Fibroblast of lung (primary cell): Measurements from ENCODE around the gene ESPN. TPM values are rescaled to one million over a fixed set of nuclear protein-coding genes. Genes with fewer than 3 reads are reported as not detected.

Experiments
- DNase-seq, 2 donors: peaks; one replicate each; pipeline versions ENCODE4 v3.0.0 to v3.0.0-alpha.2; 2010; ENCODE audit warnings: low read depth in 2 of 2
- H2AFZ ChIP-seq: 2 replicates; pipeline ENCODE4 v1.5.1; 2012; ENCODE audit warnings: low read length, control low read depth, inconsistent platforms
- H3K27ac ChIP-seq: 2 replicates; pipeline ENCODE4 v1.5.1; 2011; ENCODE audit warnings: low read length, control low read depth; ENCODE audit not compliant: insufficient read depth
- H3K27me3 ChIP-seq: 2 replicates; pipeline ENCODE4 v1.5.1; 2011; ENCODE audit warnings: mild to moderate bottlenecking, low read length; ENCODE audit not compliant: control insufficient read depth, insufficient read depth
- H3K36me3 ChIP-seq: 2 replicates; pipeline ENCODE4 v1.5.1; 2011; ENCODE audit warnings: low read length; ENCODE audit not compliant: control insufficient read depth, insufficient read depth
- H3K4me1 ChIP-seq: 2 replicates; pipeline ENCODE4 v1.5.1; 2011; ENCODE audit warnings: low read length; ENCODE audit not compliant: control insufficient read depth, insufficient read depth; ENCODE audit errors: extremely low read depth
- H3K4me2 ChIP-seq: 2 replicates; pipeline ENCODE4 v1.5.1; 2011; ENCODE audit warnings: low read length, control low read depth; ENCODE audit not compliant: insufficient read depth; ENCODE audit errors: extremely low read depth
- H3K4me3 ChIP-seq, 4 experiments: fragments of 200-600 bp in 1 of 4; sonication (generic) in 1 of 4; replicated peaks in 1 of 4; 2 replicates each; pipeline ENCODE4 v1.5.1; 2011 to 2016; ENCODE audit warnings: low read length in 4 of 4, low read depth in 3 of 4, mild to moderate bottlenecking in 3 of 4, control low read depth in 2 of 4, inconsistent platforms in 1 of 4, mixed read lengths in 1 of 4; ENCODE audit not compliant: insufficient read depth in 1 of 4; ENCODE audit errors: control extremely low read depth in 1 of 4
- H3K79me2 ChIP-seq: 2 replicates; pipeline ENCODE4 v1.5.1; 2012; ENCODE audit warnings: mild to moderate bottlenecking, low read length, inconsistent platforms; ENCODE audit not compliant: control insufficient read depth, insufficient read depth
- H3K9ac ChIP-seq: 2 replicates; pipeline ENCODE4 v1.5.1; 2011; ENCODE audit warnings: mild to moderate bottlenecking, low read length, control low read depth; ENCODE audit not compliant: insufficient read depth
- H3K9me3 ChIP-seq: 2 replicates; pipeline ENCODE4 v1.5.1; 2012; ENCODE audit warnings: low read depth, low read length; ENCODE audit not compliant: control insufficient read depth, insufficient read depth
- H4K20me1 ChIP-seq: 2 replicates; pipeline ENCODE4 v1.5.1; 2011; ENCODE audit warnings: low read length; ENCODE audit not compliant: control insufficient read depth, insufficient read depth; ENCODE audit errors: extremely low read depth
- CTCF ChIP-seq, 2 donors: IDR thresholded peaks in 1 of 2; conservative IDR thresholded peaks in 1 of 2; 1 replicate in 1 of 2; 2 replicates in 1 of 2; pipeline ENCODE4 v1.5.1; 2011 to 2012; ENCODE audit warnings: low read length in 2 of 2, control low read depth in 1 of 2, inconsistent platforms in 1 of 2, low read depth in 1 of 2, mild to moderate bottlenecking in 1 of 2
- EZH2 ChIP-seq: IDR thresholded peaks from 2 replicates; pipeline ENCODE4 v1.5.1; 2012; ENCODE audit warnings: low read length, control low read depth, mild to moderate bottlenecking; ENCODE audit errors: missing control alignments
- polyA plus RNA-seq, 2 donors: library from polyadenylated mRNA; depleted of rRNA in 1 of 2; stranded (reverse) in 1 of 2; unstranded in 1 of 2; fragments of >200 nt; gene quantifications; 2 replicates each; pipeline ENCODE4 v1.2.1, GENCODE V29; 2011 to 2012; ENCODE audit warnings: missing spikeins in 1 of 2
- total RNA-seq: library from RNA; depleted of rRNA; stranded (reverse); fragments of >200 nt; gene quantifications from 2 replicates; pipeline ENCODE4 v1.2.1, GENCODE V29; 2014

Gene ESPN
- total and polyA plus RNA-seq, 2 donors (not counting 1 experiment from before 2014, with no cell fraction given), result not detected

- TF ChIP-seq CTCF (conservative IDR thresholded peaks at IDR 0.05 in 1 of 2, IDR thresholded peaks at IDR 0.05 in 1 of 2; ENCODE audit: low read depth in 1 of 2, low read length in 2 of 2) (peak; percentile 24 to 58), EZH2 (no peak)
- Histone ChIP-seq H3K4me1 (no peaks in the 10 kb centered on the region), H3K27ac (no peak overlapping the region), H3K9me3 (no peaks in the 10 kb centered on the region), H2AFZ (no peak overlapping the region), H3K4me2 (no peak overlapping the region), H4K20me1 (no peaks in the 10 kb centered on the region), H3K4me3 (no peak overlapping the region), H3K36me3 (no peaks in the 10 kb centered on the region), H3K27me3 (peaks cover 55% of the 10 kb centered on the region), H3K79me2 (no peaks in the 10 kb centered on the region), H3K9ac (no peak overlapping the region)
- peak in 1 of 2 donors; percentile 68 for DNase-seq
Observed at GRCh38 chr1:6423321-6423999, 1.1 kb upstream of the ESPN start.

GRCh38 chr1:6424000-6424565 is 493 bp upstream of the ESPN start:
- no peaks in the 10 kb centered on the region for H3K4me1 ChIP-seq
- peaks cover 49% of the 10 kb centered on the region for H3K27me3 ChIP-seq
- no peak for DNase-seq
- no peaks in the 10 kb centered on the region for H3K79me2 ChIP-seq
- no peak overlapping the region for H2AFZ ChIP-seq
- H3K9ac ChIP-seq, result no peak overlapping the region
- H4K20me1 ChIP-seq, result no peaks in the 10 kb centered on the region
- no peak overlapping the region for H3K4me2 ChIP-seq
- TF ChIP-seq CTCF (conservative IDR thresholded peaks at IDR 0.05 in 1 of 2, IDR thresholded peaks at IDR 0.05 in 1 of 2; ENCODE audit: low read depth in 1 of 2, low read length in 2 of 2) (no peak), EZH2 (peak; percentile 76)
- no peak overlapping the region for H3K4me3 ChIP-seq
- H3K36me3 ChIP-seq, result no peaks in the 10 kb centered on the region
- H3K9me3 ChIP-seq, result no peaks in the 10 kb centered on the region
- H3K27ac ChIP-seq, result no peak overlapping the region

GRCh38 chr1:6425658-6426057 is 1.1 kb downstream of the ESPN start:
- Histone ChIP-seq H3K27ac (no peak overlapping the region), H3K4me2 (no peak overlapping the region), H2AFZ (no peak overlapping the region), H3K27me3 (peaks cover 42% of the 10 kb centered on the region), H3K36me3 (no peaks in the 10 kb centered on the region), H4K20me1 (no peaks in the 10 kb centered on the region), H3K9ac (no peak overlapping the region), H3K9me3 (no peaks in the 10 kb centered on the region), H3K79me2 (no peaks in the 10 kb centered on the region), H3K4me3 (no peak overlapping the region), H3K4me1 (no peaks in the 10 kb centered on the region)
- no peak for DNase-seq
- TF ChIP-seq CTCF (conservative IDR thresholded peaks at IDR 0.05 in 1 of 2, IDR thresholded peaks at IDR 0.05 in 1 of 2; ENCODE audit: low read depth in 1 of 2, low read length in 2 of 2) (no peak), EZH2 (no peak)
